Esophagus mucosa (tissue), 1 donor: ENCODE data around the gene GARIN5A. TPM values are rescaled to one million over a fixed set of nuclear protein-coding genes. Genes with fewer than 3 reads are reported as not detected.

Source experiments
- total RNA-seq: library from RNA; stranded (reverse); gene quantifications from one replicate; pipeline ENCODE4 v1.2.4, GENCODE V29; 2023
- donor health status: DM: yes; HTN: yes; CAD: no.

Gene GARIN5A
- total RNA-seq, 1 donor from 2014 or later = 1.1 TPM

Other genes with a start within 250 kb of the GARIN5A start
- gene KCNC3, start 147.5 kb downstream of the GARIN5A start, total RNA-seq = 0.48 TPM
- gene NAPSA, start 111.2 kb downstream of the GARIN5A start, total RNA-seq = 0.40 TPM
- 33.4 TPM for gene NR1H2, start 100.4 kb downstream of the GARIN5A start, total RNA-seq
- gene POLD1, start 92.5 kb downstream of the GARIN5A start, total RNA-seq = 24.3 TPM
- 0.44 TPM for gene SPIB, start 57.9 kb downstream of the GARIN5A start, total RNA-seq
- 0.08 TPM for gene MYBPC2, start 44.0 kb downstream of the GARIN5A start, total RNA-seq
- gene EMC10, start 341 bp downstream of the GARIN5A start, total RNA-seq = 53.8 TPM
- gene JOSD2, start 34.3 kb upstream of the GARIN5A start, total RNA-seq = 38.4 TPM
- not detected for gene ASPDH, start 37.1 kb upstream of the GARIN5A start, total RNA-seq
- gene LRRC4B, start 91.6 kb upstream of the GARIN5A start, total RNA-seq = 0.24 TPM
- gene SYT3, start 163.0 kb upstream of the GARIN5A start, total RNA-seq = not detected
- gene C19orf81, start 172.6 kb upstream of the GARIN5A start, total RNA-seq = not detected
- 0.04 TPM for gene SHANK1, start 243.0 kb upstream of the GARIN5A start, total RNA-seq
- gene CLEC11A, start 246.5 kb upstream of the GARIN5A start, total RNA-seq = 2.7 TPM